Measurements from ENCODE around the gene HMCN2. TPM values are rescaled to one million over a fixed set of nuclear protein-coding genes. Genes with fewer than 3 reads are reported as not detected.
A peak's percentile ranks its signal among the peaks of the same experiment; 100 is the strongest.

Gene HMCN2
- total and polyA plus RNA-seq, 8 donors = 0.31 to 3.9 (median 0.68) TPM

DNA sequence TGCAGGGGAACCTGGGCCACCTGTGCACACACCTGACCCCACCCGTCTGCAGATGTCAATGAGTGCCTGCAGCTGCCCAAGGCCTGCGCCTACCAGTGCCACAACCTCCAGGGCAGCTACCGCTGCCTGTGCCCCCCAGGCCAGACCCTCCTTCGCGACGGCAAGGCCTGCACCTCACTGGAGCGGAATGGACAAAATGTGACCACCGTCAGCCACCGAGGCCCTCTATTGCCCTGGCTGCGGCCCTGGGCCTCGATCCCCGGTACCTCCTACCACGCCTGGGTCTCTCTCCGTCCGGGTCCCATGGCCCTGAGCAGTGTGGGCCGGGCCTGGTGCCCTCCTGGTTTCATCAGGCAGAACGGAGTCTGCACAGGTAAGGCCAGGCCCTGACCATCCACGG, 164.7 kb downstream of the HMCN2 start:
- Histone ChIP-seq H3K27me3 (peaks cover 12 to 41% of the 10 kb centered on the region in 2 donors), H3K9me3 (peaks cover 0 to 8% of the 10 kb centered on the region in 2 donors), H3K4me3 (no peak overlapping the region), H3K27ac (no peak overlapping the region), H3K36me3 (no peaks in the 10 kb centered on the region), H3K4me1 (peaks cover 6 to 18% of the 10 kb centered on the region in 2 donors)
- intact Hi-C loops (cut with DNase I) = no loop called here
- TF ChIP-seq, protein P1, sequence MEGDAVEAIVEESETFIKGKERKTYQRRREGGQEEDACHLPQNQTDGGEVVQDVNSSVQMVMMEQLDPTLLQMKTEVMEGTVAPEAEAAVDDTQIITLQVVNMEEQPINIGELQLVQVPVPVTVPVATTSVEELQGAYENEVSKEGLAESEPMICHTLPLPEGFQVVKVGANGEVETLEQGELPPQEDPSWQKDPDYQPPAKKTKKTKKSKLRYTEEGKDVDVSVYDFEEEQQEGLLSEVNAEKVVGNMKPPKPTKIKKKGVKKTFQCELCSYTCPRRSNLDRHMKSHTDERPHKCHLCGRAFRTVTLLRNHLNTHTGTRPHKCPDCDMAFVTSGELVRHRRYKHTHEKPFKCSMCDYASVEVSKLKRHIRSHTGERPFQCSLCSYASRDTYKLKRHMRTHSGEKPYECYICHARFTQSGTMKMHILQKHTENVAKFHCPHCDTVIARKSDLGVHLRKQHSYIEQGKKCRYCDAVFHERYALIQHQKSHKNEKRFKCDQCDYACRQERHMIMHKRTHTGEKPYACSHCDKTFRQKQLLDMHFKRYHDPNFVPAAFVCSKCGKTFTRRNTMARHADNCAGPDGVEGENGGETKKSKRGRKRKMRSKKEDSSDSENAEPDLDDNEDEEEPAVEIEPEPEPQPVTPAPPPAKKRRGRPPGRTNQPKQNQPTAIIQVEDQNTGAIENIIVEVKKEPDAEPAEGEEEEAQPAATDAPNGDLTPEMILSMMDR (IDR thresholded peaks at IDR 0.05) = no peak
- DNase-seq (peak in 1 of 4 donors; percentile 58), ATAC-seq (no peak)

DNA sequence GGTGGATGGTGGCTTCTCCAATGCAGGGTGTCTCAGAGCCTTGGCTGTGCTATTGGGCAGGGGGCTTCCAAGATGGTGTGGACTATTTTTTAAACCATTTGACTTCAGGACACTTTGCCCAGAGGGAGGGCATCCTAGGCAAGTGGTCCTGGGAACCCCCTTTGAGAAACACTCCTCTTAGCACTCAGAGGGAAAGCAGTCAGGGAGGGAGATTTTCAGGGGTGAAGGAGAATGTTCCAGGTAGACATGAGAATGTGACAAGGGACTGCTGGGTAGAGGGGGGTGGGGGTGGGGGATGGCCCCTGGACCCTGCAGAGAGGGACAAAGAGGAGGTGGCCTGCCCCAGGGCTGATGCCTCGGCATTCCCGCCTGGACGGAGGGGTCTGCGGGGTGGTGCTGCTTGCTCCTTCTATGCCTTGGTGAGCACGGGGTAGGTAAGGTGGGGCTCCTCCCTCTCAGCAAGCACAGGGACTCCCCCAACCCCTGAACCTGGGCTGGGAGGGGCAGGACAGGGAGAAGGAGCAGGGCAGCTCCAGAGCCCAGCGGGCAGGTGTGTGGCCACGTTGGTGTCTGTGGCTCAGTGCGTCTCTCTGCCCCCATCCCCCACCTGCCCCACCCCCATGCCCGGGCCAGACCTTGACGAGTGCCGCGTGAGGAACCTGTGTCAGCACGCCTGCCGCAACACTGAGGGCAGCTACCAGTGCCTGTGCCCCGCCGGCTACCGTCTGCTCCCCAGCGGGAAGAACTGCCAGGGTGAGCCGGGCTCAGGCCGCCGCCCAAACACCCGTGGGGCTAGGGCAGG, 165.4 kb downstream of the HMCN2 start:
- intact Hi-C loops (cut with DNase I) = no loop called here
- peaks cover 0 to 8% of the 10 kb centered on the region in 2 donors for H3K9me3 ChIP-seq
- ATAC-seq (no peak), DNase-seq (peak in 1 of 4 donors; percentile 76)
- H3K4me3 ChIP-seq = no peak overlapping the region
- H3K27me3 ChIP-seq = peaks cover 12 to 48% of the 10 kb centered on the region in 2 donors
- no peak overlapping the region for H3K27ac ChIP-seq
- H3K4me1 ChIP-seq = peaks cover 6 to 18% of the 10 kb centered on the region in 2 donors
- H3K36me3 ChIP-seq = no peaks in the 10 kb centered on the region
- TF ChIP-seq, protein P1 (IDR thresholded peaks at IDR 0.05) = no peak

DNA sequence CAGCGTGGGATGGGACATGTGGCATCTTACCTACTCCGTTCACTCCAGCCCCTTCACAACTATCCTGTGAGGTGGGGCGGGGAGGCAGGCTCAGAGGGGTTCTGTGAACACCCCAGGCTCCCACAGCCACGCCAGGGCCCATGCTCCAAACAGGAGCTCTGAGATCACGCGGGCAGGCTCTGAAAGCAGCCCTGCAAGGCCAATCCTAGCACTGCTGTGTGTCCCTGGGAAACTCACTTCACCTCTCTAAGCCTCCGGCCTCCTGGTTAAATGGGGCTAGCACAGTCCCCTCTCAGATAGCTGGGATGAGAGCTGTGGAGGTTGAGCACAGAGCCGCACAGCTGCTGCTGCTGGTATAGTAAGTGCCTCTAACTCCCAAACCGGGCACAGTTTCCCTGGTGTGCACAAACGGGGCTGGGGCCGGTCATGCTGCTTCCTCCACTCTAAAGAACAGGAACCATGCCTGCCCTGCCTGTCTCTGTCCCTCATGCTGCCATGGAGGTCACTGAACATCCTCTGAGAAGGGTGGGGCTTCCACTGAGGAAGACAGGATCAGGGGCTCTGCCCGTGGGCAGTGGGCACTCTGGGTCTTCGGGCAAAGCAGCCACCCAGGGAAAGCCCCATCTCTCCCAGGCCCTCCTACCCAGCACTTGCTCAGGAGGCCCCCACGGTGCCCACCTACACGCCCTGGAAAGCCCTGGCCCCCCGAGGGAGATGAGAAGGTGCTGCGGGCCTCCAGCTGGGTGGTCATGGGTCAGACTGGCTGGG, 166.2 kb downstream of the HMCN2 start:
- intact Hi-C loops (cut with DNase I) = no loop called here
- Histone ChIP-seq H3K27ac (no peak overlapping the region), H3K27me3 (peaks cover 12 to 55% of the 10 kb centered on the region in 2 donors), H3K4me1 (peaks cover 6 to 18% of the 10 kb centered on the region in 2 donors), H3K36me3 (no peaks in the 10 kb centered on the region), H3K9me3 (peaks cover 0 to 8% of the 10 kb centered on the region in 2 donors), H3K4me3 (no peak overlapping the region)
- peak in 1 of 4 donors; percentile 43 for DNase-seq
- no peak for ATAC-seq
- TF ChIP-seq, protein P1 (IDR thresholded peaks at IDR 0.05) = no peak

DNA sequence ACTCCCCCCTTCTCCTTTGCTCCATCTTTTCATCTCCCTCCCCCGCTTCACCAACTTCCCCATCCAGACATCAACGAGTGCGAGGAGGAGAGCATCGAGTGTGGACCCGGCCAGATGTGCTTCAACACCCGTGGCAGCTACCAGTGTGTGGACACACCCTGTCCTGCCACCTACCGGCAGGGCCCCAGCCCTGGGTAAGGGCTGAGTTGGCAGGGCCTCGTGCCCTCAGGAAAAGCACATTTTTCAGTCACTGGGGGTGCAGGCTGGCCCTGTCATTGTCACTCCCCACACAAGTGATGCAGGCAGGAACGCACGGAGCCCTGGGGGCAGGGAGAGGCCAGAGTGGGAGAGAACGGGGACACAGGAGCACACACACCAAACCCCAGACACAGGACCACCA, 166.8 kb downstream of the HMCN2 start:
- H3K4me1 ChIP-seq = peaks cover 6 to 13% of the 10 kb centered on the region in 2 donors
- peaks cover 12 to 55% of the 10 kb centered on the region in 2 donors for H3K27me3 ChIP-seq
- intact Hi-C loops (cut with DNase I) = no loop called here
- no peak overlapping the region for H3K4me3 ChIP-seq
- TF ChIP-seq, protein P1 (IDR thresholded peaks at IDR 0.05) = no peak
- H3K27ac ChIP-seq = no peak overlapping the region
- ATAC-seq (no peak), DNase-seq (no peak)
- peaks cover 0 to 8% of the 10 kb centered on the region in 2 donors for H3K9me3 ChIP-seq
- H3K36me3 ChIP-seq = no peaks in the 10 kb centered on the region

DNA sequence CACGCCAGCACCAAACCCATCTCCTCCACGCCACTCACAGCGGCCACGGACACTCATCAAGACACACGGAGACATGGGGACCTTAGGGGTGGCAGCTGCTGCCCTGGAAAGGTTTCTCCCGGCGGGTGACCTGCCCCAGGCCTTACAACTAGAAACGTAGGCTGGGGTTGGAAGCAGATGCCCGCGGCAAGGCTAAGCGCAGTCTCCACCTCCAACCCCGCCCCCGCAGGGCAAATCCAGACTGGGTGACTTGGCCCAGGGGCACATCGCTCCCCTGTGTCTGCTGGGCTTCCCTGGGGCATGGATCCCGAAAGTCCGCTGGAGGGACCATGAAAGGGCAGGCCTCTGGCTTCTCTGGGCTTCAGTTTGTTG, 167.2 kb downstream of the HMCN2 start:
- Histone ChIP-seq H3K27ac (no peak overlapping the region), H3K4me3 (no peak overlapping the region), H3K4me1 (peaks cover 6 to 12% of the 10 kb centered on the region in 2 donors), H3K27me3 (peaks cover 12 to 55% of the 10 kb centered on the region in 2 donors), H3K9me3 (peaks cover 0 to 8% of the 10 kb centered on the region in 2 donors), H3K36me3 (no peaks in the 10 kb centered on the region)
- TF ChIP-seq, protein P1 (IDR thresholded peaks at IDR 0.05) = no peak
- no peak for DNase-seq
- ATAC-seq = peak; percentile 8
- intact Hi-C loops (cut with DNase I) = no loop called here

All from left lung (tissue), 10 donors.